HepG2 (cell line): ENCODE measurements around the gene ANKRD1. TPM values are rescaled to one million over a fixed set of nuclear protein-coding genes. Genes with fewer than 3 reads are reported as not detected.

Experiments
- ATAC-seq: fragments of 200-7000 bp; cut with Tn5 transposase; 3 replicates; pipeline ENCODE4 v1.9.1; 2020; ENCODE audit warnings: mild to moderate bottlenecking, moderate library complexity
- BruUV-seq: library from RNA; stranded (reverse); fragments of 400-500 nt; replicated peaks from 2 replicates; lab custom pipeline; 2021; lab: Mats Ljungman, UMichigan
- CTCF ChIA-PET: fragments of 300-600 bp; formaldehyde crosslinking; extraction: SDS; loops from one replicate; lab custom pipeline; 2021; ENCODE audit warnings: low total read pairs, inconsistent platforms, low intra/inter-chr PET ratio; lab: Yijun Ruan, JAX
- POLR2A ChIA-PET: fragments of 350-600 bp; sonication (Branson Sonifier 250); formaldehyde crosslinking; loops from one replicate; lab custom pipeline; 2020; ENCODE audit warnings: antibody characterized with exemption, inconsistent platforms; lab: Yijun Ruan, JAX
- DNase-seq: peaks from one replicate; pipeline ENCODE4 v3.0.0-alpha.2; 2015; ENCODE audit warnings: low spot score
- FAIRE-seq: peaks from 3 replicates; lab custom pipeline; 2011; peaks lifted over from hg19 to GRCh38; lab: Jason Lieb, UNC
- H2AFZ ChIP-seq: one replicate; pipeline ENCODE4 v1.6.1; 2011; ENCODE audit warnings: low read length, inconsistent platforms
- H3K27ac ChIP-seq: fragments of 300-600 bp; 3 replicates; pipeline ENCODE4 v1.8.0; 2011; ENCODE audit warnings: mixed run types, mild to moderate bottlenecking, mixed read lengths, low read length, inconsistent platforms; ENCODE audit not compliant: insufficient read depth; ENCODE audit errors: extremely low read length
- H3K27me3 ChIP-seq, 2 experiments: fragments of 200-600 bp in 1 of 2; 2 replicates in 1 of 2; 3 replicates in 1 of 2; pipeline versions ENCODE4 v1.6.0 to v1.8.0; 2011; ENCODE audit warnings: low read length in 2 of 2, mild to moderate bottlenecking in 2 of 2, moderate library complexity in 2 of 2, inconsistent platforms in 1 of 2; ENCODE audit not compliant: insufficient read depth in 2 of 2, control insufficient read depth in 1 of 2
- H3K36me3 ChIP-seq, 2 experiments: fragments of 200-600 bp in 1 of 2; replicated peaks in 1 of 2; 2 replicates in 1 of 2; 3 replicates in 1 of 2; pipeline versions ENCODE4 v1.5.1 to v1.8.0; 2011; ENCODE audit warnings: low read length in 2 of 2, inconsistent platforms in 1 of 2; ENCODE audit not compliant: insufficient read depth in 2 of 2, control insufficient read depth in 1 of 2
- H3K4me1 ChIP-seq: 2 replicates; pipeline ENCODE4 v1.5.1; 2012; ENCODE audit warnings: low read length, inconsistent platforms; ENCODE audit not compliant: insufficient read depth
- H3K4me2 ChIP-seq: 2 replicates; pipeline ENCODE4 v1.6.0; 2011; ENCODE audit warnings: low read depth, low read length, inconsistent platforms
- H3K4me3 ChIP-seq, 3 experiments: fragments of 200-600 bp in 1 of 3; sonication (generic), shearing (Covaris generic) in 1 of 3; replicated peaks in 1 of 3; 2 replicates each; pipeline ENCODE4 v1.5.1; 2011 to 2016; ENCODE audit warnings: low read length in 3 of 3, inconsistent platforms in 2 of 3, low read depth in 2 of 3, mild to moderate bottlenecking in 2 of 3, control low read depth in 1 of 3, mixed read lengths in 1 of 3; ENCODE audit not compliant: insufficient read depth in 1 of 3
- H3K79me2 ChIP-seq: one replicate; pipeline ENCODE4 v1.6.1; 2011; ENCODE audit warnings: low read length, inconsistent platforms; ENCODE audit not compliant: insufficient read depth
- H3K9ac ChIP-seq: 2 replicates; pipeline ENCODE4 v1.6.0; 2011; ENCODE audit warnings: mild to moderate bottlenecking, low read depth, low read length, inconsistent platforms; ENCODE audit not compliant: insufficient read depth
- H3K9me3 ChIP-seq: 2 replicates; pipeline ENCODE4 v1.5.1; 2012; ENCODE audit warnings: mild to moderate bottlenecking, low read length
- H4K20me1 ChIP-seq: 2 replicates; pipeline ENCODE4 v1.6.0; 2011; ENCODE audit warnings: inconsistent platforms, mild to moderate bottlenecking, low read length, moderate library complexity; ENCODE audit not compliant: insufficient read depth
- ARNT ChIP-seq: fragments of 450-650 bp; IDR thresholded peaks from 2 replicates; pipeline ENCODE4 v1.6.1; 2017
- ATAD3A ChIP-seq: sonication (generic); formaldehyde crosslinking; IDR thresholded peaks from 2 replicates; pipeline ENCODE4 v1.4.0; 2020; ENCODE audit warnings: missing genetic modification reagents
- MAF1 ChIP-seq: sonication (generic); formaldehyde crosslinking; IDR thresholded peaks from 2 replicates; pipeline ENCODE4 v1.5.0; 2020; ENCODE audit warnings: missing genetic modification reagents, borderline replicate concordance
- TBP ChIP-seq: sonication (generic); formaldehyde crosslinking; IDR thresholded peaks from 2 replicates; pipeline ENCODE4 v1.5.0; 2020; ENCODE audit warnings: missing genetic modification reagents
- ZBTB7A ChIP-seq: sonication (generic); formaldehyde crosslinking; IDR thresholded peaks from 2 replicates; pipeline ENCODE4 v1.8.0; 2022; ENCODE audit warnings: mild to moderate bottlenecking, missing genetic modification reagents
- ZMAT3 ChIP-seq: sonication (generic); formaldehyde crosslinking; conservative IDR thresholded peaks from 2 replicates; pipeline ENCODE4 v1.7.0; 2021; ENCODE audit warnings: missing genetic modification reagents
- ZNF33A ChIP-seq: sonication (generic); formaldehyde crosslinking; IDR thresholded peaks from 2 replicates; pipeline ENCODE4 v1.5.1; 2020; ENCODE audit warnings: missing genetic modification reagents, mild to moderate bottlenecking, moderate library complexity, borderline replicate concordance
- ZNF589 ChIP-seq: sonication (generic); formaldehyde crosslinking; conservative IDR thresholded peaks from 2 replicates; pipeline ENCODE4 v1.8.0; 2022; ENCODE audit warnings: mild to moderate bottlenecking, moderate library complexity, missing genetic modification reagents
- WGBS: methylation state at CpG from one replicate; pipeline ENCODE4 v1.1.6; 2017; ENCODE audit warnings: low lambda C conversion rate; 5-methylcytosine and 5-hydroxymethylcytosine counted together
- in situ Hi-C: cut with HindIII; loops from 2 replicates; pipeline ENCODE4 v1.10.0; 2017; ENCODE audit warnings: low pct_unique_long_range_greater_than_20kb; ENCODE audit not compliant: extremely low pct_ligation_motif_present
- intact Hi-C: fragments of 100-400 bp; cut with micrococcal nuclease; formaldehyde crosslinking; loops from one replicate; pipeline ENCODE4 v1.10.0; 2022; ENCODE audit not compliant: unreplicated experiment
- polyA plus RNA-seq, 8 experiments: library from polyadenylated mRNA; depleted of rRNA in 3 of 8; stranded (reverse) in 7 of 8; unstranded in 1 of 8; fragments of >200 nt; fragmentation: Illumina TruSeq in 4 of 8; extraction: Trizol in 4 of 8; gene quantifications; 2 replicates each; pipeline versions ENCODE4 v1.2.1 to v1.2.3, GENCODE V29; 2011 to 2016; ENCODE audit warnings: low read depth in 4 of 8, missing spikeins in 1 of 8, mixed read lengths in 1 of 8; ENCODE audit not compliant: insufficient read depth in 1 of 8
- total RNA-seq, 5 experiments: library from RNA; depleted of rRNA; stranded (reverse); fragments of >200 nt; fragmentation: Illumina TruSeq; extraction: Trizol; gene quantifications; 2 replicates each; pipeline ENCODE4 v1.2.3, GENCODE V29; 2016; ENCODE audit warnings: low read depth in 1 of 5
- TF ChIP-seq, protein P1 (sequence below): sonication (generic); formaldehyde crosslinking; IDR thresholded peaks from 2 replicates; pipeline ENCODE4; 2020; ENCODE audit warnings: missing genetic modification reagents, mild to moderate bottlenecking, borderline replicate concordance
- TF ChIP-seq, protein P2 (sequence below), 2 experiments: sonication (generic) in 1 of 2; formaldehyde crosslinking in 1 of 2; IDR thresholded peaks; 2 replicates each; pipeline versions ENCODE4 v1.4.0 to v1.6.1; 2018 to 2020; ENCODE audit warnings: missing genetic modification reagents in 2 of 2, borderline replicate concordance in 1 of 2, low read depth in 1 of 2, mild to moderate bottlenecking in 1 of 2, missing biosample characterization in 1 of 2
- TF ChIP-seq, protein P3 (sequence below): sonication (generic); IDR thresholded peaks from 2 replicates; pipeline ENCODE4 v1.6.1; 2016; ENCODE audit warnings: low read depth, borderline replicate concordance
- TF ChIP-seq, protein P4 (sequence below): sonication (generic); formaldehyde crosslinking; IDR thresholded peaks from 2 replicates; pipeline ENCODE4 v1.5.0; 2020; ENCODE audit warnings: missing genetic modification reagents
- TF ChIP-seq, protein P5 (sequence below): sonication (generic); formaldehyde crosslinking; IDR thresholded peaks from 2 replicates; pipeline ENCODE4 v1.5.0; 2020; ENCODE audit warnings: missing genetic modification reagents, mild to moderate bottlenecking, borderline replicate concordance

Gene ANKRD1
- total and polyA plus RNA-seq, 2 of the 13 experiments (the other 11 are each of a cell fraction or from before 2014, with no cell fraction given): 19.4 to 41.8 TPM

DNA sequence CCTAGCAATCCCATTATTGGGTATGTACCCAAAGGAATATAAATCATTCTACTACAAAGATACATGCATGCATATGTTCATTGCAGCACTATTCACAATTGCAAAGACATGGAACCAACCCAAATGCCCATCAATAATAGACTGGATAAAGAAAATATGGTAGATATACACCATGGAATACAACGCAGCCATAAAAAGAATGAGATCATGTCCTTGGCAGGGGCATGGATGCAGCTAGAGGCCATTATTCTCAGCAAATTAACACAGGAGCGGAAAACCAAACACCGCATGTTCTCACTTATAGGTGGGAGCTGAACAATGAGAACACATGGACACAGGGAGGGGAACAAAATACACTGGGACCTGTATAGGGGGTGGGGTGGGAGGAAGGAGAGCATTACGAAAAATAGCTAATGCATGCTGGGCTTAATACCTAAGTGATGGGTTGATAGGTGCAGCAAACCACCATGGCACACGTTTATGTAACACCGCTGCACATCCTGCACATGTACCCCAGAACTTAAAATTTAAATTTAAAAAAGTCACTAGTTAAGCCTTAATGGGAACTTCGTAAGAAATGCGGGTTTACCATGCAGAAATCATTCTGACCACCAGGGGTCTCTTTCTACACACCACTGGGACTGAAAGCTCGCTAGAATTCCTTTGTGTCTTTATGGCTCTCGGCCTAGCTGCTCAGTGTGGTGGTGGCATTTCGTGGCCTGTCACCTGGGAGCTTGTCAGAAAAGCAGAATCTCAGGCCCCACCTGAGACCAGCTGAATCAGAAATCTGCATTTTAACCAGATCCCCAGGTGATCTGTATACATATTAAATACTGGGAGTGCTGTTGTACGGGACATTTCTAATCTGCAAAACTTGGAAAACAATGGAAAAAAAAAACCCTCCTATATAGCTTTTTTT is 9.5 kb downstream of the ANKRD1 start (continued):
- TF ChIP-seq, protein P1, sequence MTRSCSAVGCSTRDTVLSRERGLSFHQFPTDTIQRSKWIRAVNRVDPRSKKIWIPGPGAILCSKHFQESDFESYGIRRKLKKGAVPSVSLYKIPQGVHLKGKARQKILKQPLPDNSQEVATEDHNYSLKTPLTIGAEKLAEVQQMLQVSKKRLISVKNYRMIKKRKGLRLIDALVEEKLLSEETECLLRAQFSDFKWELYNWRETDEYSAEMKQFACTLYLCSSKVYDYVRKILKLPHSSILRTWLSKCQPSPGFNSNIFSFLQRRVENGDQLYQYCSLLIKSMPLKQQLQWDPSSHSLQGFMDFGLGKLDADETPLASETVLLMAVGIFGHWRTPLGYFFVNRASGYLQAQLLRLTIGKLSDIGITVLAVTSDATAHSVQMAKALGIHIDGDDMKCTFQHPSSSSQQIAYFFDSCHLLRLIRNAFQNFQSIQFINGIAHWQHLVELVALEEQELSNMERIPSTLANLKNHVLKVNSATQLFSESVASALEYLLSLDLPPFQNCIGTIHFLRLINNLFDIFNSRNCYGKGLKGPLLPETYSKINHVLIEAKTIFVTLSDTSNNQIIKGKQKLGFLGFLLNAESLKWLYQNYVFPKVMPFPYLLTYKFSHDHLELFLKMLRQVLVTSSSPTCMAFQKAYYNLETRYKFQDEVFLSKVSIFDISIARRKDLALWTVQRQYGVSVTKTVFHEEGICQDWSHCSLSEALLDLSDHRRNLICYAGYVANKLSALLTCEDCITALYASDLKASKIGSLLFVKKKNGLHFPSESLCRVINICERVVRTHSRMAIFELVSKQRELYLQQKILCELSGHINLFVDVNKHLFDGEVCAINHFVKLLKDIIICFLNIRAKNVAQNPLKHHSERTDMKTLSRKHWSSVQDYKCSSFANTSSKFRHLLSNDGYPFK (CRISPR knock-in tag): no peak
- TF ChIP-seq, protein P2, sequence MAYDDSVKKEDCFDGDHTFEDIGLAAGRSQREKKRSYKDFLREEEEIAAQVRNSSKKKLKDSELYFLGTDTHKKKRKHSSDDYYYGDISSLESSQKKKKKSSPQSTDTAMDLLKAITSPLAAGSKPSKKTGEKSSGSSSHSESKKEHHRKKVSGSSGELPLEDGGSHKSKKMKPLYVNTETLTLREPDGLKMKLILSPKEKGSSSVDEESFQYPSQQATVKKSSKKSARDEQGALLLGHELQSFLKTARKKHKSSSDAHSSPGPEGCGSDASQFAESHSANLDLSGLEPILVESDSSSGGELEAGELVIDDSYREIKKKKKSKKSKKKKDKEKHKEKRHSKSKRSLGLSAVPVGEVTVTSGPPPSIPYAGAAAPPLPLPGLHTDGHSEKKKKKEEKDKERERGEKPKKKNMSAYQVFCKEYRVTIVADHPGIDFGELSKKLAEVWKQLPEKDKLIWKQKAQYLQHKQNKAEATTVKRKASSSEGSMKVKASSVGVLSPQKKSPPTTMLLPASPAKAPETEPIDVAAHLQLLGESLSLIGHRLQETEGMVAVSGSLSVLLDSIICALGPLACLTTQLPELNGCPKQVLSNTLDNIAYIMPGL (CRISPR knock-in tag; IDR thresholded peaks at IDR 0.05; ENCODE audit: borderline replicate concordance in 1 of 2, low read depth in 1 of 2): 0 out of 4 replicates have a peak, but pooled peaks of 1 of the 2 experiments have one; percentile 43
- TF ChIP-seq TBP (no peak), ATAD3A (CRISPR knock-in tag) (no peak)

DNA sequence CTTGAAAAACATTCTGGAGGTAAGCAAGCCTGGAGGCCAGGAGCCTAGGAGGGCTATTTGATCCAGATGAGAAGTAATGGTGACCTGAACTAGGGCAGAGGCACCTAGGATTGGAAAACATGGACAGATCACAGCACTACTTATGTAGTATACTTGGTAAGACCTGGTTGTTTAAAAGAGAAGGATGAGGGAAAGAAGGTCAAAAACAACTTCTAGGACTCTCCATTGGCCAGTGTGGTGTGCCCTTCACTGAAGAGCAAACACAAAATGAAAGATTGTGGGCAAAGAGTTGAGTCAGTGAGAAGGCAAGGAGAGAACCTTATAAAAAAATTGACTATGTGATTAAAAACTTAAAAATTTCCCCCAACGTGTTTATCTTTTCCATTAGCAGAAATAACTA is 14.3 kb downstream of the ANKRD1 start:
- DNase-seq (no peak), FAIRE-seq (no peak), ATAC-seq (no peak)
- no peaks in the 10 kb centered on the region for H4K20me1 ChIP-seq
- H3K4me1 ChIP-seq: peaks cover 1% of the 10 kb centered on the region
- no peaks in the 10 kb centered on the region for H3K9me3 ChIP-seq
- intact Hi-C loops (no loop called here), in situ Hi-C loops (no loop called here)
- H3K79me2 ChIP-seq: no peaks in the 10 kb centered on the region
- H3K27me3 ChIP-seq: no peaks in the 10 kb centered on the region
- H2AFZ ChIP-seq: no peak overlapping the region
- H3K36me3 ChIP-seq: no peaks in the 10 kb centered on the region
- POLR2A ChIA-PET: no interaction called here
- CTCF ChIA-PET: no interaction called here
- 92% methylated on average over 1 of the region's 1 CpG for WGBS
- BruUV-seq: no TSS peak
- H3K4me2 ChIP-seq: no peak overlapping the region
- H3K27ac ChIP-seq: no peak overlapping the region
- H3K9ac ChIP-seq: no peak overlapping the region
- no peak overlapping the region for H3K4me3 ChIP-seq
- TF ChIP-seq, protein P3, sequence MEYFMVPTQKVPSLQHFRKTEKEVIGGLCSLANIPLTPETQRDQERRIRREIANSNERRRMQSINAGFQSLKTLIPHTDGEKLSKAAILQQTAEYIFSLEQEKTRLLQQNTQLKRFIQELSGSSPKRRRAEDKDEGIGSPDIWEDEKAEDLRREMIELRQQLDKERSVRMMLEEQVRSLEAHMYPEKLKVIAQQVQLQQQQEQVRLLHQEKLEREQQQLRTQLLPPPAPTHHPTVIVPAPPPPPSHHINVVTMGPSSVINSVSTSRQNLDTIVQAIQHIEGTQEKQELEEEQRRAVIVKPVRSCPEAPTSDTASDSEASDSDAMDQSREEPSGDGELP: no peak
- TF ChIP-seq ZNF589 (no peak), ZBTB7A (CRISPR knock-in tag) (no peak), MAF1 (CRISPR knock-in tag) (no peak), ZNF33A (no peak), ZMAT3 (CRISPR knock-in tag) (no peak), ARNT (no peak)
- TF ChIP-seq, protein P4, sequence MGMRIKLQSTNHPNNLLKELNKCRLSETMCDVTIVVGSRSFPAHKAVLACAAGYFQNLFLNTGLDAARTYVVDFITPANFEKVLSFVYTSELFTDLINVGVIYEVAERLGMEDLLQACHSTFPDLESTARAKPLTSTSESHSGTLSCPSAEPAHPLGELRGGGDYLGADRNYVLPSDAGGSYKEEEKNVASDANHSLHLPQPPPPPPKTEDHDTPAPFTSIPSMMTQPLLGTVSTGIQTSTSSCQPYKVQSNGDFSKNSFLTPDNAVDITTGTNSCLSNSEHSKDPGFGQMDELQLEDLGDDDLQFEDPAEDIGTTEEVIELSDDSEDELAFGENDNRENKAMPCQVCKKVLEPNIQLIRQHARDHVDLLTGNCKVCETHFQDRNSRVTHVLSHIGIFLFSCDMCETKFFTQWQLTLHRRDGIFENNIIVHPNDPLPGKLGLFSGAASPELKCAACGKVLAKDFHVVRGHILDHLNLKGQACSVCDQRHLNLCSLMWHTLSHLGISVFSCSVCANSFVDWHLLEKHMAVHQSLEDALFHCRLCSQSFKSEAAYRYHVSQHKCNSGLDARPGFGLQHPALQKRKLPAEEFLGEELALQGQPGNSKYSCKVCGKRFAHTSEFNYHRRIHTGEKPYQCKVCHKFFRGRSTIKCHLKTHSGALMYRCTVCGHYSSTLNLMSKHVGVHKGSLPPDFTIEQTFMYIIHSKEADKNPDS (CRISPR knock-in tag): no peak
- TF ChIP-seq, protein P5, sequence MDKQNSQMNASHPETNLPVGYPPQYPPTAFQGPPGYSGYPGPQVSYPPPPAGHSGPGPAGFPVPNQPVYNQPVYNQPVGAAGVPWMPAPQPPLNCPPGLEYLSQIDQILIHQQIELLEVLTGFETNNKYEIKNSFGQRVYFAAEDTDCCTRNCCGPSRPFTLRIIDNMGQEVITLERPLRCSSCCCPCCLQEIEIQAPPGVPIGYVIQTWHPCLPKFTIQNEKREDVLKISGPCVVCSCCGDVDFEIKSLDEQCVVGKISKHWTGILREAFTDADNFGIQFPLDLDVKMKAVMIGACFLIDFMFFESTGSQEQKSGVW (CRISPR knock-in tag): no peak
